HepG2 (cell line): Measurements from ENCODE around the gene NUP153. TPM values are rescaled to one million over a fixed set of nuclear protein-coding genes. Genes with fewer than 3 reads are reported as not detected.

Source experiments
- ATAC-seq: fragments of 200-7000 bp; cut with Tn5 transposase; 3 replicates; pipeline ENCODE4 v1.9.1; 2020; ENCODE audit warnings: mild to moderate bottlenecking, moderate library complexity
- BruUV-seq: library from RNA; stranded (reverse); fragments of 400-500 nt; replicated peaks from 2 replicates; lab custom pipeline; 2021; lab: Mats Ljungman, UMichigan
- CTCF ChIA-PET: fragments of 300-600 bp; formaldehyde crosslinking; extraction: SDS; loops from one replicate; lab custom pipeline; 2021; ENCODE audit warnings: low total read pairs, inconsistent platforms, low intra/inter-chr PET ratio; lab: Yijun Ruan, JAX
- POLR2A ChIA-PET: fragments of 350-600 bp; sonication (Branson Sonifier 250); formaldehyde crosslinking; loops from one replicate; lab custom pipeline; 2020; ENCODE audit warnings: antibody characterized with exemption, inconsistent platforms; lab: Yijun Ruan, JAX
- DNase-seq: peaks from one replicate; pipeline ENCODE4 v3.0.0-alpha.2; 2015; ENCODE audit warnings: low spot score
- FAIRE-seq: peaks from 3 replicates; lab custom pipeline; 2011; peaks lifted over from hg19 to GRCh38; lab: Jason Lieb, UNC
- H2AFZ ChIP-seq: one replicate; pipeline ENCODE4 v1.6.1; 2011; ENCODE audit warnings: low read length, inconsistent platforms
- H3K27ac ChIP-seq: fragments of 300-600 bp; 3 replicates; pipeline ENCODE4 v1.8.0; 2011; ENCODE audit warnings: mixed run types, mild to moderate bottlenecking, mixed read lengths, low read length, inconsistent platforms; ENCODE audit not compliant: insufficient read depth; ENCODE audit errors: extremely low read length
- H3K27me3 ChIP-seq, 2 experiments: fragments of 200-600 bp in 1 of 2; 2 replicates in 1 of 2; 3 replicates in 1 of 2; pipeline versions ENCODE4 v1.6.0 to v1.8.0; 2011; ENCODE audit warnings: low read length in 2 of 2, mild to moderate bottlenecking in 2 of 2, moderate library complexity in 2 of 2, inconsistent platforms in 1 of 2; ENCODE audit not compliant: insufficient read depth in 2 of 2, control insufficient read depth in 1 of 2
- H3K36me3 ChIP-seq, 2 experiments: fragments of 200-600 bp in 1 of 2; replicated peaks in 1 of 2; 2 replicates in 1 of 2; 3 replicates in 1 of 2; pipeline versions ENCODE4 v1.5.1 to v1.8.0; 2011; ENCODE audit warnings: low read length in 2 of 2, inconsistent platforms in 1 of 2; ENCODE audit not compliant: insufficient read depth in 2 of 2, control insufficient read depth in 1 of 2
- H3K4me1 ChIP-seq: 2 replicates; pipeline ENCODE4 v1.5.1; 2012; ENCODE audit warnings: low read length, inconsistent platforms; ENCODE audit not compliant: insufficient read depth
- H3K4me2 ChIP-seq: 2 replicates; pipeline ENCODE4 v1.6.0; 2011; ENCODE audit warnings: low read depth, low read length, inconsistent platforms
- H3K4me3 ChIP-seq, 3 experiments: fragments of 200-600 bp in 1 of 3; sonication (generic), shearing (Covaris generic) in 1 of 3; replicated peaks in 1 of 3; 2 replicates each; pipeline ENCODE4 v1.5.1; 2011 to 2016; ENCODE audit warnings: low read length in 3 of 3, inconsistent platforms in 2 of 3, low read depth in 2 of 3, mild to moderate bottlenecking in 2 of 3, control low read depth in 1 of 3, mixed read lengths in 1 of 3; ENCODE audit not compliant: insufficient read depth in 1 of 3
- H3K79me2 ChIP-seq: one replicate; pipeline ENCODE4 v1.6.1; 2011; ENCODE audit warnings: low read length, inconsistent platforms; ENCODE audit not compliant: insufficient read depth
- H3K9ac ChIP-seq: 2 replicates; pipeline ENCODE4 v1.6.0; 2011; ENCODE audit warnings: mild to moderate bottlenecking, low read depth, low read length, inconsistent platforms; ENCODE audit not compliant: insufficient read depth
- H3K9me3 ChIP-seq: 2 replicates; pipeline ENCODE4 v1.5.1; 2012; ENCODE audit warnings: mild to moderate bottlenecking, low read length
- H4K20me1 ChIP-seq: 2 replicates; pipeline ENCODE4 v1.6.0; 2011; ENCODE audit warnings: inconsistent platforms, mild to moderate bottlenecking, low read length, moderate library complexity; ENCODE audit not compliant: insufficient read depth
- ARNT2 ChIP-seq: sonication (generic); formaldehyde crosslinking; IDR thresholded peaks from 2 replicates; pipeline ENCODE4 v1.8.0; 2022; ENCODE audit warnings: mild to moderate bottlenecking, low read depth, missing genetic modification reagents, moderate library complexity
- MAZ ChIP-seq, 2 experiments: sonication (generic) in 1 of 2; formaldehyde crosslinking in 1 of 2; IDR thresholded peaks; 2 replicates each; pipeline versions ENCODE4 v1.5.0 to v1.6.1; 2012 to 2020; ENCODE audit warnings: low read depth in 2 of 2, mild to moderate bottlenecking in 2 of 2, borderline replicate concordance in 1 of 2, improper control_type of control experiment in 1 of 2, low read length in 1 of 2, missing genetic modification reagents in 1 of 2, moderate library complexity in 1 of 2
- SIX1 ChIP-seq: sonication (generic); formaldehyde crosslinking; IDR thresholded peaks from 2 replicates; pipeline ENCODE4 v1.4.0; 2020; ENCODE audit warnings: missing genetic modification reagents, borderline replicate concordance
- SOX13 ChIP-seq, 3 experiments: fragments of 450-650 bp in 1 of 3; sonication (generic) in 1 of 3; formaldehyde crosslinking in 1 of 3; IDR thresholded peaks in 2 of 3; conservative IDR thresholded peaks in 1 of 3; 2 replicates each; pipeline versions ENCODE4 v1.5.0 to v1.6.1; 2016 to 2020; ENCODE audit warnings: antibody characterized with exemption in 1 of 3, mild to moderate bottlenecking in 1 of 3, missing compliant biosample characterization in 1 of 3, missing genetic modification reagents in 1 of 3, moderate library complexity in 1 of 3
- TEAD3 ChIP-seq: optimal IDR thresholded peaks from 2 replicates; pipeline ENCODE3; 2016; ENCODE audit warnings: borderline replicate concordance
- ZNF619 ChIP-seq: sonication (generic); formaldehyde crosslinking; IDR thresholded peaks from 2 replicates; pipeline ENCODE4 v1.4.0; 2020; ENCODE audit warnings: mild to moderate bottlenecking, missing genetic modification reagents
- ZNF792 ChIP-seq: IDR thresholded peaks from 2 replicates; pipeline ENCODE4 v1.6.1; 2016
- WGBS: methylation state at CpG from one replicate; pipeline ENCODE4 v1.1.6; 2017; ENCODE audit warnings: low lambda C conversion rate; 5-methylcytosine and 5-hydroxymethylcytosine counted together
- in situ Hi-C: cut with HindIII; loops from 2 replicates; pipeline ENCODE4 v1.10.0; 2017; ENCODE audit warnings: low pct_unique_long_range_greater_than_20kb; ENCODE audit not compliant: extremely low pct_ligation_motif_present
- intact Hi-C: fragments of 100-400 bp; cut with micrococcal nuclease; formaldehyde crosslinking; loops from one replicate; pipeline ENCODE4 v1.10.0; 2022; ENCODE audit not compliant: unreplicated experiment
- polyA plus RNA-seq, 8 experiments: library from polyadenylated mRNA; depleted of rRNA in 3 of 8; stranded (reverse) in 7 of 8; unstranded in 1 of 8; fragments of >200 nt; fragmentation: Illumina TruSeq in 4 of 8; extraction: Trizol in 4 of 8; gene quantifications; 2 replicates each; pipeline versions ENCODE4 v1.2.1 to v1.2.3, GENCODE V29; 2011 to 2016; ENCODE audit warnings: low read depth in 4 of 8, missing spikeins in 1 of 8, mixed read lengths in 1 of 8; ENCODE audit not compliant: insufficient read depth in 1 of 8
- total RNA-seq, 5 experiments: library from RNA; depleted of rRNA; stranded (reverse); fragments of >200 nt; fragmentation: Illumina TruSeq; extraction: Trizol; gene quantifications; 2 replicates each; pipeline ENCODE4 v1.2.3, GENCODE V29; 2016; ENCODE audit warnings: low read depth in 1 of 5
- TF ChIP-seq, protein P1 (sequence below): sonication (generic); formaldehyde crosslinking; IDR thresholded peaks from 2 replicates; pipeline ENCODE4 v1.4.0; 2020; ENCODE audit warnings: missing genetic modification reagents, borderline replicate concordance
- TF ChIP-seq, protein P2 (sequence below): sonication (generic); formaldehyde crosslinking; IDR thresholded peaks from 2 replicates; pipeline ENCODE4 v1.5.0; 2020; ENCODE audit warnings: missing genetic modification reagents
- TF ChIP-seq, protein P3 (sequence below): sonication (generic); formaldehyde crosslinking; IDR thresholded peaks from 2 replicates; pipeline ENCODE4 v1.5.0; 2020; ENCODE audit warnings: missing genetic modification reagents
- TF ChIP-seq, protein P4 (sequence below): sonication (generic); formaldehyde crosslinking; IDR thresholded peaks from 2 replicates; pipeline ENCODE4 v1.5.1; 2020; ENCODE audit warnings: mild to moderate bottlenecking, missing genetic modification reagents
- TF ChIP-seq, protein P5 (sequence below): sonication (generic); formaldehyde crosslinking; IDR thresholded peaks from 2 replicates; pipeline ENCODE4 v1.4.0; 2020; ENCODE audit warnings: mild to moderate bottlenecking, missing genetic modification reagents

Gene NUP153
- total and polyA plus RNA-seq, 2 of the 13 experiments (the other 11 are each of a cell fraction or from before 2014, with no cell fraction given): 29.8 to 55.2 TPM

DNA sequence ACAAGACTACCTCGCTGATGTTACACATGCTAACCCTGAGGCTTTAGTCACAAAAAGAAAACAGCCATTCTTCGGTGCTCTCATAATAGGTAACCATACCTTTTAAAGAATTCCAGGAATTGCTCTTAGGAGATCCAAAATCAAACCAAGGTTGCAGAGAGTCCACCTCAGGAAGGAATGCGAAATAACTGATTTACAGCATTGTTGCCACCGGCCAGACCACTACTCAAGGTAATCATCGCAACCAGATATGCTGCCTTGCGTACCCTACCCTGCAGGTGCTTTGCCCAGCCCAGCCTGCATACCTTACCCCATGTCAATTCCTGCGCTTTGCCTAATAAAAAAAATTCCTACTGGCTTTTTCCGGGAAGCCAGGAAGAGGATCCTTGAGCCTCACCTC is 27.0 kb downstream of the NUP153 start:
- WGBS: 90% methylated on average over 8 of the region's 8 CpGs
- intact Hi-C loops: no loop called here
- peak; percentile 48 for DNase-seq
- TF ChIP-seq SIX1 (CRISPR knock-in tag) (no peak), MAZ (IDR thresholded peaks at IDR 0.05; ENCODE audit: borderline replicate concordance, low read depth, low read length) (no peak), MAZ (CRISPR knock-in tag; IDR thresholded peaks at IDR 0.05; ENCODE audit: low read depth) (no peak), SOX13 (IDR thresholded peaks at IDR 0.05) (no peak), SOX13 (CRISPR knock-in tag; conservative IDR thresholded peaks at IDR 0.05 in 1 of 2, IDR thresholded peaks at IDR 0.05 in 1 of 2) (no peak), ZNF792 (CRISPR knock-in tag) (no peak), TEAD3 (CRISPR knock-in tag) (peak; percentile 42), ARNT2 (no peak), ZNF619 (CRISPR knock-in tag) (no peak)
- TF ChIP-seq, protein P1, sequence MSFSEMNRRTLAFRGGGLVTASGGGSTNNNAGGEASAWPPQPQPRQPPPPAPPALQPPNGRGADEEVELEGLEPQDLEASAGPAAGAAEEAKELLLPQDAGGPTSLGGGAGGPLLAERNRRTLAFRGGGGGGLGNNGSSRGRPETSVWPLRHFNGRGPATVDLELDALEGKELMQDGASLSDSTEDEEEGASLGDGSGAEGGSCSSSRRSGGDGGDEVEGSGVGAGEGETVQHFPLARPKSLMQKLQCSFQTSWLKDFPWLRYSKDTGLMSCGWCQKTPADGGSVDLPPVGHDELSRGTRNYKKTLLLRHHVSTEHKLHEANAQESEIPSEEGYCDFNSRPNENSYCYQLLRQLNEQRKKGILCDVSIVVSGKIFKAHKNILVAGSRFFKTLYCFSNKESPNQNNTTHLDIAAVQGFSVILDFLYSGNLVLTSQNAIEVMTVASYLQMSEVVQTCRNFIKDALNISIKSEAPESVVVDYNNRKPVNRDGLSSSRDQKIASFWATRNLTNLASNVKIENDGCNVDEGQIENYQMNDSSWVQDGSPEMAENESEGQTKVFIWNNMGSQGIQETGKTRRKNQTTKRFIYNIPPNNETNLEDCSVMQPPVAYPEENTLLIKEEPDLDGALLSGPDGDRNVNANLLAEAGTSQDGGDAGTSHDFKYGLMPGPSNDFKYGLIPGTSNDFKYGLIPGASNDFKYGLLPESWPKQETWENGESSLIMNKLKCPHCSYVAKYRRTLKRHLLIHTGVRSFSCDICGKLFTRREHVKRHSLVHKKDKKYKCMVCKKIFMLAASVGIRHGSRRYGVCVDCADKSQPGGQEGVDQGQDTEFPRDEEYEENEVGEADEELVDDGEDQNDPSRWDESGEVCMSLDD (CRISPR knock-in tag): no peak
- TF ChIP-seq, protein P2, sequence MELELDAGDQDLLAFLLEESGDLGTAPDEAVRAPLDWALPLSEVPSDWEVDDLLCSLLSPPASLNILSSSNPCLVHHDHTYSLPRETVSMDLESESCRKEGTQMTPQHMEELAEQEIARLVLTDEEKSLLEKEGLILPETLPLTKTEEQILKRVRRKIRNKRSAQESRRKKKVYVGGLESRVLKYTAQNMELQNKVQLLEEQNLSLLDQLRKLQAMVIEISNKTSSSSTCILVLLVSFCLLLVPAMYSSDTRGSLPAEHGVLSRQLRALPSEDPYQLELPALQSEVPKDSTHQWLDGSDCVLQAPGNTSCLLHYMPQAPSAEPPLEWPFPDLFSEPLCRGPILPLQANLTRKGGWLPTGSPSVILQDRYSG (CRISPR knock-in tag): no peak
- TF ChIP-seq, protein P3, sequence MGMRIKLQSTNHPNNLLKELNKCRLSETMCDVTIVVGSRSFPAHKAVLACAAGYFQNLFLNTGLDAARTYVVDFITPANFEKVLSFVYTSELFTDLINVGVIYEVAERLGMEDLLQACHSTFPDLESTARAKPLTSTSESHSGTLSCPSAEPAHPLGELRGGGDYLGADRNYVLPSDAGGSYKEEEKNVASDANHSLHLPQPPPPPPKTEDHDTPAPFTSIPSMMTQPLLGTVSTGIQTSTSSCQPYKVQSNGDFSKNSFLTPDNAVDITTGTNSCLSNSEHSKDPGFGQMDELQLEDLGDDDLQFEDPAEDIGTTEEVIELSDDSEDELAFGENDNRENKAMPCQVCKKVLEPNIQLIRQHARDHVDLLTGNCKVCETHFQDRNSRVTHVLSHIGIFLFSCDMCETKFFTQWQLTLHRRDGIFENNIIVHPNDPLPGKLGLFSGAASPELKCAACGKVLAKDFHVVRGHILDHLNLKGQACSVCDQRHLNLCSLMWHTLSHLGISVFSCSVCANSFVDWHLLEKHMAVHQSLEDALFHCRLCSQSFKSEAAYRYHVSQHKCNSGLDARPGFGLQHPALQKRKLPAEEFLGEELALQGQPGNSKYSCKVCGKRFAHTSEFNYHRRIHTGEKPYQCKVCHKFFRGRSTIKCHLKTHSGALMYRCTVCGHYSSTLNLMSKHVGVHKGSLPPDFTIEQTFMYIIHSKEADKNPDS: no peak
- TF ChIP-seq, protein P4, sequence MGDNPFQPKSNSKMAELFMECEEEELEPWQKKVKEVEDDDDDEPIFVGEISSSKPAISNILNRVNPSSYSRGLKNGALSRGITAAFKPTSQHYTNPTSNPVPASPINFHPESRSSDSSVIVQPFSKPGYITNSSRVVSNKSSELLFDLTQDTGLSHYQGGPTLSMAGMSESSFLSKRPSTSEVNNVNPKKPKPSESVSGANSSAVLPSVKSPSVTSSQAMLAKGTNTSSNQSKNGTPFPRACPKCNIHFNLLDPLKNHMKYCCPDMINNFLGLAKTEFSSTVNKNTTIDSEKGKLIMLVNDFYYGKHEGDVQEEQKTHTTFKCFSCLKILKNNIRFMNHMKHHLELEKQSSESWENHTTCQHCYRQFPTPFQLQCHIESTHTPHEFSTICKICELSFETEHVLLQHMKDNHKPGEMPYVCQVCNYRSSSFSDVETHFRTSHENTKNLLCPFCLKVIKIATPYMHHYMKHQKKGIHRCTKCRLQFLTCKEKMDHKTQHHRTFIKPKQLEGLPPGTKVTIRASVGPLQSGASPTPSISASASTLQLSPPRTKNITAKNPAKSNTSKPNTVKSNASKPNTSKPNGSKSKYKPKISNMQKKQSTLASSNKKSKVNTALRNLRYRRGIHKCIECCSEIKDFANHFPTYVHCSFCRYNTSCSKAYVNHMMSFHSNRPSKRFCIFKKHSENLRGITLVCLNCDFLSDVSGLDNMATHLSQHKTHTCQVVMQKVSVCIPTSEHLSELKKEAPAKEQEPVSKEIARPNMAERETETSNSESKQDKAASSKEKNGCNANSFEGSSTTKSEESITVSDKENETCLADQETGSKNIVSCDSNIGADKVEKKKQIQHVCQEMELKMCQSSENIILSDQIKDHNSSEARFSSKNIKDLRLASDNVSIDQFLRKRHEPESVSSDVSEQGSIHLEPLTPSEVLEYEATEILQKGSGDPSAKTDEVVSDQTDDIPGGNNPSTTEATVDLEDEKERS (CRISPR knock-in tag): no peak
- TF ChIP-seq, protein P5, sequence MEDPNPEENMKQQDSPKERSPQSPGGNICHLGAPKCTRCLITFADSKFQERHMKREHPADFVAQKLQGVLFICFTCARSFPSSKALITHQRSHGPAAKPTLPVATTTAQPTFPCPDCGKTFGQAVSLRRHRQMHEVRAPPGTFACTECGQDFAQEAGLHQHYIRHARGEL (CRISPR knock-in tag): no peak

More for the DNA sequence above, 27.0 kb downstream of the NUP153 start:
- no TSS peak for BruUV-seq
- peaks cover 25% of the 10 kb centered on the region for H3K4me1 ChIP-seq
- peaks cover 92% of the 10 kb centered on the region for H3K79me2 ChIP-seq
- H3K9me3 ChIP-seq: no peaks in the 10 kb centered on the region
- peaks cover 13 to 72% of the 10 kb centered on the region in 2 experiments for H3K36me3 ChIP-seq
- CTCF ChIA-PET: no interaction called here
- POLR2A ChIA-PET: no interaction called here
- FAIRE-seq: peak; percentile 28
- in situ Hi-C loops: no loop called here
- no peak overlapping the region for H3K27ac ChIP-seq
- H4K20me1 ChIP-seq: peaks cover 36% of the 10 kb centered on the region
- ATAC-seq: peak; percentile 77
- H3K9ac ChIP-seq: no peak overlapping the region
- no peak overlapping the region for H2AFZ ChIP-seq
- no peaks in the 10 kb centered on the region for H3K27me3 ChIP-seq
- H3K4me3 ChIP-seq: no peak overlapping the region
- no peak overlapping the region for H3K4me2 ChIP-seq
